ENCODE measurements around the gene SARS1.

DNA sequence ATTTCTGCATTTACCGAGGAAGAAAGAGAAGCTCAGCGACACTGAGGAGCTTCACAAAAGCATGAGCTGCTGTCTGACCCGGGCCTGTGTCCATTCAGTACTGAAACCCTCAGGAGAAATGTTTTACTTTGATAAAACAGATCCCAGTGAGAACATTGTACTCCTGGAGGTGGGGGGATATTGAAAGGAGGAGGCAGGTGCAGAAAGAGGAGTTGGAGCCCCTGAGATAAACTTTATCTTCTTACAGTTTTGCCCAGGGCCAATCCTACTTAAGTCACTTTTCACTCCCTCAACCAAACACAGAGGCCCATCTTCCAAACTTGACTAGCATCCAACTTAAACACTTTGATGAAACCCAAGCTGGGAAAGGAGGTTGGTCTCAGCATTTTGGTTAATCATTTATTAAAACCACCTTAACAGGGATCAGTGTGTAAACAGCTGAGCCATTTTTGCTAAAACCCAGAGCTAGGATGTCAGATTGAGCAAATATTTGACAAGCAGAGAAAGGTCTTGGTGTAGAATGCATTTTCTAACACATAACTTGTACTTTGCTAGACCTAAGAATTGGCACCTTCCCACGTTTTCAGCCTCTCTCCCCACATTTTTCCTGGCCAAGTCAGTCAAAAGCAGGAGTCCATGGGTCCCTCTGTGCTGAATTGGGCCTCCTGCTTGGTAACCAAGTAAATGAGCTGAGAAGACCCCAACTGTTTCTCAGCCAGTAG lies 32.5 kb upstream of the SARS1 start:
- TF ChIP-seq, protein P1, sequence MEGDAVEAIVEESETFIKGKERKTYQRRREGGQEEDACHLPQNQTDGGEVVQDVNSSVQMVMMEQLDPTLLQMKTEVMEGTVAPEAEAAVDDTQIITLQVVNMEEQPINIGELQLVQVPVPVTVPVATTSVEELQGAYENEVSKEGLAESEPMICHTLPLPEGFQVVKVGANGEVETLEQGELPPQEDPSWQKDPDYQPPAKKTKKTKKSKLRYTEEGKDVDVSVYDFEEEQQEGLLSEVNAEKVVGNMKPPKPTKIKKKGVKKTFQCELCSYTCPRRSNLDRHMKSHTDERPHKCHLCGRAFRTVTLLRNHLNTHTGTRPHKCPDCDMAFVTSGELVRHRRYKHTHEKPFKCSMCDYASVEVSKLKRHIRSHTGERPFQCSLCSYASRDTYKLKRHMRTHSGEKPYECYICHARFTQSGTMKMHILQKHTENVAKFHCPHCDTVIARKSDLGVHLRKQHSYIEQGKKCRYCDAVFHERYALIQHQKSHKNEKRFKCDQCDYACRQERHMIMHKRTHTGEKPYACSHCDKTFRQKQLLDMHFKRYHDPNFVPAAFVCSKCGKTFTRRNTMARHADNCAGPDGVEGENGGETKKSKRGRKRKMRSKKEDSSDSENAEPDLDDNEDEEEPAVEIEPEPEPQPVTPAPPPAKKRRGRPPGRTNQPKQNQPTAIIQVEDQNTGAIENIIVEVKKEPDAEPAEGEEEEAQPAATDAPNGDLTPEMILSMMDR (IDR thresholded peaks at IDR 0.05; ENCODE audit: borderline replicate concordance, extremely low read depth, low read length, poor library complexity, severe bottlenecking): no peak
- no peak for TF ChIP-seq EZH2 (IDR thresholded peaks at IDR 0.05; ENCODE audit: borderline replicate concordance, low read depth, low read length, severe bottlenecking)

All from DND-41 (cell line).